Measurements from ENCODE around the gene DOCK1.

The DOCK1 gene

GRCh38 chr10:127354992-127355391 is 449.8 kb downstream of the DOCK1 start:
- no peak for DNase-seq (ENCODE audit: low read depth)

- no peak for DNase-seq (ENCODE audit: low read depth)
These were observed 451.1 kb downstream of the DOCK1 start for GRCh38 chr10:127356360-127356759.

GRCh38 chr10:127357265-127357664 is 452.0 kb downstream of the DOCK1 start:
- DNase-seq (ENCODE audit: low read depth), result no peak

- DNase-seq (ENCODE audit: low read depth), result no peak
These were observed 453.1 kb downstream of the DOCK1 start for GRCh38 chr10:127358337-127358736.

- DNase-seq (ENCODE audit: low read depth), result no peak
These were observed 458.8 kb downstream of the DOCK1 start for GRCh38 chr10:127364034-127364433.

GRCh38 chr10:127368101-127368500 is 462.9 kb downstream of the DOCK1 start:
- DNase-seq (ENCODE audit: low read depth), result no peak

- DNase-seq (ENCODE audit: low read depth), result no peak
These were observed 463.7 kb downstream of the DOCK1 start for GRCh38 chr10:127368929-127369328.

GRCh38 chr10:127370601-127371000 is 465.4 kb downstream of the DOCK1 start:
- DNase-seq (ENCODE audit: low read depth), result no peak

GRCh38 chr10:127372361-127372760 is 467.1 kb downstream of the DOCK1 start:
- DNase-seq (ENCODE audit: low read depth), result no peak

GRCh38 chr10:127374074-127374680 is 468.9 kb downstream of the DOCK1 start:
- DNase-seq (ENCODE audit: low read depth), result no peak

GRCh38 chr10:127374901-127375300 is 469.7 kb downstream of the DOCK1 start:
- DNase-seq (ENCODE audit: low read depth), result peak; percentile 30

- DNase-seq (ENCODE audit: low read depth), result peak; percentile 5
These were observed 470.2 kb downstream of the DOCK1 start for GRCh38 chr10:127375461-127375860.

GRCh38 chr10:127376071-127376470 is 470.8 kb downstream of the DOCK1 start:
- DNase-seq (ENCODE audit: low read depth), result no peak

- no peak for DNase-seq (ENCODE audit: low read depth)
These were observed 473.4 kb downstream of the DOCK1 start for GRCh38 chr10:127378628-127379027.

- DNase-seq (ENCODE audit: low read depth), result no peak
These were observed 479.3 kb downstream of the DOCK1 start for GRCh38 chr10:127384532-127384931.

GRCh38 chr10:127385066-127385465 is 479.8 kb downstream of the DOCK1 start:
- no peak for DNase-seq (ENCODE audit: low read depth)

- no peak for DNase-seq (ENCODE audit: low read depth)
These were observed 481.5 kb downstream of the DOCK1 start for GRCh38 chr10:127386606-127387327.

- DNase-seq (ENCODE audit: low read depth), result no peak
These were observed 486.6 kb downstream of the DOCK1 start for GRCh38 chr10:127391875-127392274.

- DNase-seq (ENCODE audit: low read depth), result no peak
These were observed 487.4 kb downstream of the DOCK1 start for GRCh38 chr10:127392351-127393235.

- peak; percentile 19 for DNase-seq (ENCODE audit: low read depth)
These were observed 493.1 kb downstream of the DOCK1 start for GRCh38 chr10:127398140-127398970.

- no peak for DNase-seq (ENCODE audit: low read depth)
These were observed 493.7 kb downstream of the DOCK1 start for GRCh38 chr10:127398971-127399365.

- DNase-seq (ENCODE audit: low read depth), result no peak
These were observed 494.4 kb downstream of the DOCK1 start for GRCh38 chr10:127399668-127400067.

All from amniotic epithelial cell (primary cell).